Transverse colon (tissue), 4 donors: ENCODE data around the gene TLK1. TPM values are rescaled to one million over a fixed set of nuclear protein-coding genes. Genes with fewer than 3 reads are reported as not detected.
A peak's percentile ranks its signal among the peaks of the same experiment; 100 is the strongest.

Source experiments
- DNase-seq: peaks from one replicate; pipeline ENCODE4 v3.0.0-alpha.2; 2019
- H3K27ac ChIP-seq, 4 donors: fragments of 200-600 bp; sonication (generic); 2 replicates each; pipeline ENCODE4 v1.5.1; 2016 to 2018; ENCODE audit warnings: inconsistent platforms in 4 of 4
- H3K27me3 ChIP-seq: fragments of 200-600 bp; sonication (generic); 2 replicates; pipeline ENCODE4 v1.5.1; 2017; ENCODE audit warnings: inconsistent platforms
- H3K36me3 ChIP-seq, 4 donors: fragments of 200-600 bp; sonication (generic); 2 replicates each; pipeline ENCODE4 v1.5.1; 2017 to 2019; ENCODE audit warnings: inconsistent platforms in 4 of 4
- H3K4me1 ChIP-seq, 4 donors: fragments of 200-600 bp; sonication (generic); 2 replicates each; pipeline ENCODE4 v1.5.1; 2017 to 2020; ENCODE audit warnings: inconsistent platforms in 4 of 4
- H3K4me3 ChIP-seq, 4 donors: fragments of 200-600 bp; sonication (generic); 1 replicate in 1 of 4; 2 replicates in 3 of 4; pipeline versions ENCODE4 v1.5.1 to v1.6.1; 2017 to 2019; ENCODE audit warnings: inconsistent platforms in 4 of 4
- H3K9me3 ChIP-seq, 2 donors: fragments of 200-600 bp; sonication (generic); 2 replicates each; pipeline ENCODE4 v1.5.1; 2017 to 2019; ENCODE audit warnings: inconsistent platforms in 2 of 2
- CTCF ChIP-seq, 5 experiments: fragments of 200-600 bp in 3 of 5; fragments of 450-650 bp in 2 of 5; sonication (generic) in 3 of 5; IDR thresholded peaks; 1 replicate in 2 of 5; 2 replicates in 3 of 5; pipeline ENCODE4 v1.5.1; 2016 to 2017; ENCODE audit warnings: antibody characterized with exemption in 5 of 5, inconsistent platforms in 3 of 5, mild to moderate bottlenecking in 2 of 5, moderate library complexity in 1 of 5
- EP300 ChIP-seq: sonication (generic); formaldehyde crosslinking; IDR thresholded peaks from one replicate; pipeline ENCODE4 v1.6.1; 2017; ENCODE audit warnings: antibody characterized with exemption, low read depth
- POLR2A ChIP-seq: fragments of 450-650 bp; IDR thresholded peaks from one replicate; pipeline ENCODE4 v1.6.1; 2016; ENCODE audit warnings: antibody characterized with exemption, mild to moderate bottlenecking, moderate library complexity
- POLR2AphosphoS5 ChIP-seq, 3 donors: sonication (generic); formaldehyde crosslinking; IDR thresholded peaks; one replicate each; pipeline ENCODE4 v1.6.1; 2016; ENCODE audit warnings: antibody characterized with exemption in 3 of 3
- WGBS, 2 donors: methylation state at CpG; one replicate each; pipeline ENCODE4 v1.1.5; 2018; ENCODE audit warnings: low coverage in 1 of 2; 5-methylcytosine and 5-hydroxymethylcytosine counted together
- in situ Hi-C, 4 donors: fragments of 200-750 bp; cut with MboI; loops; one replicate each; pipeline versions ENCODE4 v1.15.0 to v1.15.1; 2017; ENCODE audit warnings: low sequenced_read_pairs in 3 of 4, low pct_ligation_motif_present in 1 of 4, low pct_unique_long_range_greater_than_20kb in 1 of 4
- intact Hi-C: fragments of 100-400 bp; cut with DNase I; formaldehyde crosslinking; loops from one replicate; pipeline ENCODE4 v1.15.1; 2023; ENCODE audit warnings: low total_unique reads
- total RNA-seq, 4 donors: library from RNA; depleted of rRNA; stranded (reverse); fragments of >200 nt; gene quantifications; one replicate each; pipeline ENCODE4 v1.1.0, GENCODE V29; 2016

Gene TLK1
- total RNA-seq, 4 donors from 2014 or later: 39.6 to 76.3 (median 53.2) TPM

GRCh38 chr2:171158036-171158789 is 2.5 kb downstream of the TLK1 start:
- no peak for DNase-seq
- intact Hi-C loops: loop anchor here (5.0 to 10.0 kb wide), 2 partner anchors 186 to 277 kb away; partner anchors contain the start of genes DCAF17 and METTL8
- no peaks in the 10 kb centered on the region for H3K27me3 ChIP-seq
- TF ChIP-seq CTCF (IDR thresholded peaks at IDR 0.05): no peak
- no peak for TF ChIP-seq EP300
- TF ChIP-seq POLR2AphosphoS5 (IDR thresholded peaks at IDR 0.05): no peak
- no peak for TF ChIP-seq POLR2A
- peak overlapping the region in 2 of 4 donors; percentile 79 to 91 for H3K4me3 ChIP-seq
- in situ Hi-C loops: loop anchor here in 3 of 4 donors (25.0 kb wide), 2 partner anchors 196 to 254 kb away; no protein-coding TSS in a partner anchor
- peaks cover 20 to 65% (median 41%) of the 10 kb centered on the region in 4 donors for H3K4me1 ChIP-seq
- H3K27ac ChIP-seq: no peak overlapping the region
- H3K36me3 ChIP-seq: no peaks in the 10 kb centered on the region
- WGBS, 2 donors: 60 to 65% methylated on average over 8 to 9 of the region's 9 CpGs
- H3K9me3 ChIP-seq: no peaks in the 10 kb centered on the region

DNA sequence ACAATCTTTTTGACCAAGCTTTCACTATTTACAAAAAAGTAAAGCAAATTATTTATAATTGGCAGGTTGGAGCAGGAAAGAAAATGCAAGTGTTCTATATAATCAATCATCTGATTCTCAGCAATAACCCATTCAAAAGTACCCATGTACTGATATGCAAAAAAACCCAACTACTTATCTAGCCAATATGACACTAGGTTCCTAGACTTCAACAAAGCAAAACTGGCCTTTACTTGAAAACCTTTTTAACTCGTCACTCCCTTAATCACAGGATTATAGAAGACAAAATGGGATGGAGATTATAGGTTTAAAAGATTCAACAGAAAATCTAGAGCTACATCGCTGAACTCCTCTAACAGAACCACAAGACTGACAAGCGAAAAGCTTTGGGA is 3.6 kb downstream of the TLK1 start:
- in situ Hi-C loops (loop anchor here in 3 of 4 donors (25.0 kb wide), 2 partner anchors 195 to 255 kb away; no protein-coding TSS in a partner anchor), intact Hi-C loops (loop anchor here (5.0 to 10.0 kb wide), 2 partner anchors 185 to 278 kb away; partner anchors contain the start of genes DCAF17 and METTL8)
- WGBS, 2 donors: 87 to 95% methylated on average over 3 of the region's 3 CpGs
- no peak overlapping the region for H3K4me3 ChIP-seq
- TF ChIP-seq POLR2A (no peak), CTCF (IDR thresholded peaks at IDR 0.05) (no peak), POLR2AphosphoS5 (IDR thresholded peaks at IDR 0.05) (no peak), EP300 (no peak)
- H3K27ac ChIP-seq: no peak overlapping the region
- H3K4me1 ChIP-seq: peaks cover 23 to 72% (median 45%) of the 10 kb centered on the region in 4 donors
- H3K36me3 ChIP-seq: no peaks in the 10 kb centered on the region
- no peaks in the 10 kb centered on the region for H3K27me3 ChIP-seq
- DNase-seq: no peak
- H3K9me3 ChIP-seq: no peaks in the 10 kb centered on the region

DNA sequence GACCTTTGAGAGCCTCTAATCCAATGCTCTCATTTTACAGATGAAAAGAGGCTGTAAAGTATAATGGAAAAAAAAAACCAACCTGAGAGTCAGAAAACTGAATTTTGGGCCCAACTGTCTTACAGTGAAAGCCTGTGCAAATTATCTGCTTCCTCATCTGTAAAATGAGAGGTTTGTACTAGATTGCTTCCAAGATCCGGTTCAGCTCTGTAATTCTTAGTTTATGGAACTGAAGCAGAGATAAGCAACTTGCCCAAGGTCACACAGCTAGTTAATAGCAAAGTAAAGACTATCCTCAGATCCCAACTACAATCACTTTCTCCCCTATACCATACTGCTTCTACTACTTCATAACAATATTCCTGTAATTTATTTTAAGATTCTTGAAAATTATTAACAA is 6.3 kb downstream of the TLK1 start:
- intact Hi-C loops (loop anchor here (10.0 kb wide), 1 partner anchor 280 kb away; the partner anchor contains the start of genes DCAF17 and METTL8), in situ Hi-C loops (loop anchor here in 3 of 4 donors (25.0 kb wide), 2 partner anchors 192 to 258 kb away; no protein-coding TSS in a partner anchor)
- Histone ChIP-seq H3K4me1 (peaks cover 25 to 82% (median 42%) of the 10 kb centered on the region in 4 donors), H3K4me3 (no peak overlapping the region), H3K27me3 (no peaks in the 10 kb centered on the region), H3K9me3 (no peaks in the 10 kb centered on the region), H3K27ac (peak overlapping the region; percentile 35 to 73 (median 64)), H3K36me3 (no peaks in the 10 kb centered on the region)
- 11 to 31% methylated on average over 1 of the region's 1 CpG for WGBS, 2 donors
- TF ChIP-seq POLR2A (no peak), CTCF (IDR thresholded peaks at IDR 0.05) (no peak), EP300 (no peak), POLR2AphosphoS5 (IDR thresholded peaks at IDR 0.05) (no peak)
- no peak for DNase-seq

DNA sequence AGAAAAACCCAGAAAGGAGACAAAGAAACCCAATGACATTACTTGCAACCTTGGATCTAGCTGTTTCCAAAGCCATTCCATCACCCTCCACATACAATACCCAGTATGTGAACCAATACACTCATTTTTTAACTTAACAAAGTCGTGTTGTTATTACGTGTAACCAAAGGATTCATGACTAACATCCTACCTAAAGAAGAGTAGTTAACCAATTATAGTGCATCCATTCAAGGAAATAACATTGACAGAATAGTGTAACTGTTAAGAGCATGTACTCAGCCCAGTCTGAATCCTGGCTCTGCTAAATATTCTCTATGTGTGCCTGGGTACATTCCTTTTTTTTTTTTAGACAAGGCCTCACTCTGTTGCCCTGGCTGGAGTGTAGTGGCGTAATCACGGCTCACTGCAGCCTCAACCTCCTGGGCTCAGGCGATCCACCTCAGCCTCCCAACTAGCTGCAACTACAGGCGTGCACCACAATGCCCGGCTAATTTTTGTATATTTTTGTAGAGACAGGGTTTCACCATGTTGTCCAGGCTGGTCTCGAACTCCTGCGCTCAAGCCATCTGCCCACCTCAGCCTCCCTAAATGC is 9.9 kb downstream of the TLK1 start:
- in situ Hi-C loops (loop anchor here in 3 of 4 donors (25.0 kb wide), 2 partner anchors 188 to 262 kb away; no protein-coding TSS in a partner anchor), intact Hi-C loops (loop anchor here (10.0 kb wide), 1 partner anchor 284 kb away; the partner anchor contains the start of genes DCAF17 and METTL8)
- no peaks in the 10 kb centered on the region for H3K36me3 ChIP-seq
- TF ChIP-seq CTCF (IDR thresholded peaks at IDR 0.05) (no peak), POLR2AphosphoS5 (IDR thresholded peaks at IDR 0.05) (no peak), POLR2A (no peak), EP300 (no peak)
- H3K4me3 ChIP-seq: no peak overlapping the region
- no peaks in the 10 kb centered on the region for H3K9me3 ChIP-seq
- WGBS, 2 donors: 88 to 94% methylated on average over 8 to 9 of the region's 9 CpGs
- DNase-seq: no peak
- peaks cover 25 to 81% (median 45%) of the 10 kb centered on the region in 4 donors for H3K4me1 ChIP-seq
- no peak overlapping the region for H3K27ac ChIP-seq
- no peaks in the 10 kb centered on the region for H3K27me3 ChIP-seq
